GM13976 (cell line): ENCODE results near the gene DHRSX.
"Not testable (repeated sequence)": the region's sequence is repeated elsewhere in the genome, so short reads cannot be mapped to it uniquely, and the experiment has no call there.

Experiments used
- DNase-seq: peaks from one replicate; pipeline ENCODE4 v3.0.0; 2012; ENCODE audit warnings: low spot score
- CTCF ChIP-seq: IDR thresholded peaks from 2 replicates; pipeline ENCODE4 v1.5.1; 2012; ENCODE audit warnings: borderline replicate concordance, mild to moderate bottlenecking; ENCODE audit not compliant: insufficient read depth; ENCODE audit errors: extremely low read depth, missing control alignments, control extremely low read depth
- in situ Hi-C: fragments of 300-500 bp; cut with MboI; formaldehyde crosslinking; loops from one replicate; pipeline ENCODE4 v1.12.0; 2022; ENCODE audit warnings: low sequenced_read_pairs, mixed read lengths, inconsistent platforms; ENCODE audit not compliant: unreplicated experiment

The DHRSX gene

GRCh38 chrX:2474280-2474962 is 26.4 kb downstream of the DHRSX start:
- TF ChIP-seq CTCF, result no peak
- DNase-seq, result no peak
- in situ Hi-C loops, result no loop called here

DNA sequence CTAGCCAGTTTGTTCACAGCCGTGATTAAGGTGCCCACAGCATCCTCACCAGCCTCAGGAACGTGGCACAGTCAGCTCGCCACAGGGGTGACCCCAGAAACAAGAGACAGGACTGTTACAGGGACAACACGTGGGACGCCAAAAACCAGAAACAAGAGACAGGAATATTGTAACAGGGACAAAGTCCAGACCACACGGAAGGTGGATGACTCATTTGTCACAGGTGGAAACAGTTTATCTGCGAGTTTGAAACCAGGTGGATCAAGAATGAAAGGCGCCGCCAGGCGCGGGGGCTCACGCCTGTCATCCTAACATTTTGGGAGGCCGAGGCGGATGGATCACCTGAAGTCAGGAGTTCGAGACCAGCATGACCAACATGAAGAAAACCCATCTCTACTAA is 27.7 kb downstream of the DHRSX start:
- DNase-seq, in situ Hi-C loops: not testable (repeated sequence)

- no peak for TF ChIP-seq CTCF
- in situ Hi-C loops, result no loop called here
- no peak for DNase-seq
Measured at GRCh38 chrX:2471641-2472040, 29.1 kb downstream of the DHRSX start.

DNA sequence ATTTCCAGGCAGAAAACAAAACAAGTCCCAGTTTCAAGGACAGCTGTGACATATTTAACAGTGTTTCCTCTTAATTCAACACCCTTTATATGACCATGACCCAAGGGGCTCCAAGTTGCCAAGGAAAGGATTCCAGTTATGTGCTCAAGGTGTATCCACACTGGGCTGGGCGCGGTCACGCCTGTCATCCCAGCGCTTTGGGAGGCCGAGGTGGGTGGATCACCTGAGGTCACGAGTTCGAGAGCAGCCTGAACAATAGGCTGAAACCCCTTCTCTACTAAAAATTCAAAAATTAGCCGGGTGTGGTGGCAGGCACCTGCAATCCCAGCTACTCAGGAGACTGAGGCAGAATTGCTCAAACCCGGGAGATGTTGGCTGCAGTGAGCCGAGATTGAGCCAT is 29.6 kb downstream of the DHRSX start:
- in situ Hi-C loops, DNase-seq: not testable (repeated sequence)

- DNase-seq, in situ Hi-C loops: not testable (repeated sequence)
Measured at GRCh38 chrX:2469852-2470251, 30.9 kb downstream of the DHRSX start.

DNA sequence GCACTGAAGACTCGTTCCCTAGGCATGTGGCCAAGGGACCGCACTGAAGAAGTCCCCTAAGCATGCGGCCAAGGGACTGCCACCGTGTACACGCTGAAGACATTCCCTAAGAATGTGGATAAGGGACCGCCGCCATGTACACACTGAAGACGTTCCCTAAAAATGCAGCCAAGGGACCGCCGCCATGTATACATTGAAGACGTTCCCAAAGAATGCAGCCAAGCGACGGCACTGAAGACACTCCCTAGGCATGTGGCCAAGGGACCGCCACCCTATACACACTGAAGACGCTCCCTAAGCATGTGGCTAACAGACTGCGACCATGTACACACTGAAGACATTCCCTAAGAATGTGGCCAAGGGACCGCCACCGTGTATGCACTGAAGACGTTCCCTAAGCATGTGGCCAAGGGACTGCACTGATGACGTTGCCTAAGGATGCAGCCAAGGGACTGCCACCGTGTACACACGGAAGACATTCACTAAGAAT is 31.5 kb downstream of the DHRSX start:
- no peak for DNase-seq
- in situ Hi-C loops, result no loop called here
- no peak for TF ChIP-seq CTCF

DNA sequence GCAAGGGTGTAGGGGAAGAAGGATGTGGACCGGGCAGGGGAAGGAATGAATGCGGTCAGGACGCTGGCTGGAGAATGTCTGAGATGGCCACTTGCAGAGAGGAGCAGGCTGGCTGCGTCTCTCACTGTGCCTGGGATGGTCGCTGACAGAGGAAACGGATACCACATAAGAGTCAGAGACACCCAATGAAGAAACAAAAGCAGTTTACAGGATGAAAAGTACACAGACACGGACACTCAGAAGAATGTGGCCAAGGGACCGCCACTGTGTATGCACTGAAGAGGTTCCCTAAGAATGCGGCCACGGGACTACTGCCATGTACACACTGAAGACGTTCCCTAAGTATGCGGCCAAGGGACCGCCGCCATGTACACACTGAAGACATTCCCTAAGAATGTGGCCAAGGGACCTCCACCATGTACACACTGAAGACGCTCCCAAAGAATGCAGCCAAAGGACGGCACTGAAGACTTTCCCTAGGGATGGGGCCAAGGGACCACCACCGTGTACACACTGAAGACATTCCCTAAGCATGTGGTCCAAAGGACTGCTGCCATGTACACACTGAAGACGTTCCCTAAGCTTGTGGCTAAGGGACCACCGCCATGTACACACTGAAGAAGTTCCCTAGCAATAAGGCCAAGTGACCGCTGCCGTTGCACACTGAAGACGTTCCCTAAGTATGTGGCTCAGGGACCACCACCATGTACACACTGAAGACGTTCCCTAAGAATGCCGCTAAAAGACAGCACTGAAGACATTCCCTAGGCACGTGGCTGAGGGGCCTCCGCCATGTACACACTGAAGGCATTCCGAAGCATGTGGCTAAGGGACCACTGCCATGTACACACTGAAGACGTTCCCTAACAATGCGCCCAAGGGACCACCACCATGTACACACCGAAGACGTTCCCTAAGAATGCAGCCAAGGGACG is 32.2 kb downstream of the DHRSX start:
- in situ Hi-C loops, result no loop called here
- no peak for DNase-seq
- TF ChIP-seq CTCF, result no peak
